CD14-positive monocyte (primary cell): ENCODE data around the gene MTCH2. TPM values are rescaled to one million over a fixed set of nuclear protein-coding genes. Genes with fewer than 3 reads are reported as not detected.

Experiments
- DNase-seq, 3 donors: peaks; one replicate each; pipeline ENCODE4 v3.0.0-alpha.2; 2011 to 2022
- H2AFZ ChIP-seq: 2 replicates; pipeline ENCODE4 v1.6.0; 2012; ENCODE audit warnings: mild to moderate bottlenecking, low read depth, low read length, inconsistent platforms; ENCODE audit not compliant: insufficient read depth, poor library complexity, severe bottlenecking
- H3K27ac ChIP-seq, 2 donors: 1 replicate in 1 of 2; 2 replicates in 1 of 2; pipeline ENCODE4 v1.5.1; 2012 to 2013; ENCODE audit warnings: low read length in 2 of 2, control low read depth in 1 of 2, inconsistent platforms in 1 of 2, low read depth in 1 of 2, mild to moderate bottlenecking in 1 of 2
- H3K27me3 ChIP-seq, 2 donors: one replicate each; pipeline versions ENCODE4 v1.6.0 to v1.6.1; 2011 to 2013; ENCODE audit warnings: low read length in 2 of 2; ENCODE audit not compliant: control insufficient read depth in 2 of 2, insufficient read depth in 2 of 2
- H3K36me3 ChIP-seq, 2 donors: replicated peaks in 1 of 2; 1 replicate in 1 of 2; 2 replicates in 1 of 2; pipeline versions ENCODE4 v1.5.1 to v1.6.1; 2012 to 2013; ENCODE audit warnings: low read length in 2 of 2, control low read depth in 1 of 2, inconsistent platforms in 1 of 2, mild to moderate bottlenecking in 1 of 2; ENCODE audit not compliant: insufficient read depth in 2 of 2, control insufficient read depth in 1 of 2
- H3K4me1 ChIP-seq, 2 donors: 1 replicate in 1 of 2; 2 replicates in 1 of 2; pipeline versions ENCODE4 v1.5.1 to v1.6.1; 2012 to 2013; ENCODE audit warnings: low read length in 2 of 2, control low read depth in 1 of 2, inconsistent platforms in 1 of 2, mild to moderate bottlenecking in 1 of 2, moderate library complexity in 1 of 2; ENCODE audit not compliant: insufficient read depth in 2 of 2, control insufficient read depth in 1 of 2
- H3K4me2 ChIP-seq: replicated peaks from 2 replicates; pipeline ENCODE3; 2012; ENCODE audit warnings: low read length, moderate library complexity, mild to moderate bottlenecking; ENCODE audit not compliant: poor library complexity, severe bottlenecking; ENCODE audit errors: extremely low read depth
- H3K4me3 ChIP-seq, 3 experiments: fragments of 200-600 bp in 1 of 3; sonication (generic) in 1 of 3; replicated peaks in 1 of 3; 1 replicate in 2 of 3; 2 replicates in 1 of 3; pipeline ENCODE4 v1.5.1; 2011 to 2013; ENCODE audit warnings: low read length in 3 of 3, mild to moderate bottlenecking in 3 of 3, control low read depth in 2 of 3, low read depth in 2 of 3, inconsistent platforms in 1 of 3, moderate library complexity in 1 of 3
- H3K79me2 ChIP-seq: 2 replicates; pipeline ENCODE4 v1.6.0; 2012; ENCODE audit warnings: mild to moderate bottlenecking, control low read depth, inconsistent platforms, low read length, moderate library complexity; ENCODE audit not compliant: insufficient read depth
- H3K9ac ChIP-seq: 2 replicates; pipeline ENCODE4 v1.6.0; 2017; ENCODE audit warnings: low read length, mild to moderate bottlenecking; ENCODE audit not compliant: insufficient read depth, poor library complexity, severe bottlenecking
- H3K9me3 ChIP-seq, 2 donors: replicated peaks in 1 of 2; 1 replicate in 1 of 2; 2 replicates in 1 of 2; pipeline versions ENCODE4 v1.5.1 to v1.6.1; 2012 to 2013; ENCODE audit warnings: low read length in 2 of 2, control low read depth in 1 of 2; ENCODE audit not compliant: control insufficient read depth in 1 of 2, insufficient read depth in 1 of 2
- H4K20me1 ChIP-seq: 2 replicates; pipeline ENCODE4 v1.6.0; 2012; ENCODE audit warnings: mild to moderate bottlenecking, low read length, control low read depth, moderate library complexity; ENCODE audit not compliant: insufficient read depth
- H3K27ac Mint-ChIP-seq, 7 donors: one replicate each; pipeline ENCODE4 v1.8.0; 2020; ENCODE audit warnings: mild to moderate bottlenecking in 7 of 7, mixed read lengths in 7 of 7, moderate library complexity in 6 of 7, inconsistent platforms in 2 of 7
- H3K27me3 Mint-ChIP-seq, 3 donors: one replicate each; pipeline ENCODE4 v1.8.0; 2021 to 2022; ENCODE audit warnings: low read depth in 3 of 3, mild to moderate bottlenecking in 3 of 3, mixed read lengths in 3 of 3, moderate library complexity in 3 of 3, inconsistent platforms in 1 of 3
- H3K36me3 Mint-ChIP-seq, 2 donors: one replicate each; pipeline ENCODE4 v1.8.0; 2020; ENCODE audit warnings: mixed read lengths in 2 of 2, inconsistent platforms in 1 of 2, mild to moderate bottlenecking in 1 of 2
- H3K4me1 Mint-ChIP-seq: one replicate; pipeline ENCODE4 v1.8.0; 2020; ENCODE audit warnings: mild to moderate bottlenecking, mixed read lengths
- H3K4me3 Mint-ChIP-seq, 2 donors: one replicate each; pipeline ENCODE4 v1.8.0; 2020; ENCODE audit warnings: mild to moderate bottlenecking in 2 of 2, mixed read lengths in 2 of 2, moderate library complexity in 1 of 2
- H3K9me3 Mint-ChIP-seq, 7 donors: one replicate each; pipeline ENCODE4 v1.8.0; 2020 to 2022; ENCODE audit warnings: mixed read lengths in 7 of 7, mild to moderate bottlenecking in 6 of 7, moderate library complexity in 6 of 7, inconsistent platforms in 2 of 7
- CTCF ChIP-seq: fragments of 200-600 bp; IDR thresholded peaks from one replicate; pipeline ENCODE4 v1.8.0; 2022; ENCODE audit warnings: antibody characterized with exemption, mild to moderate bottlenecking
- WGBS: methylation state at CpG from one replicate; pipeline ENCODE4 v1.1.5; 2013; ENCODE audit warnings: missing lambda C conversion rate; ENCODE audit not compliant: insufficient coverage; 5-methylcytosine and 5-hydroxymethylcytosine counted together
- intact Hi-C, 2 donors: fragments of 100-400 bp; cut with micrococcal nuclease; formaldehyde crosslinking; loops; one replicate each; pipeline versions ENCODE4 v1.15.0 to v1.15.1; 2023
- polyA plus RNA-seq, 3 donors: library from polyadenylated mRNA; depleted of rRNA in 1 of 3; unstranded in 2 of 3; stranded (reverse) in 1 of 3; fragments of 300-500 nt in 2 of 3; fragments of >200 nt in 1 of 3; fragmentation: Illumina TruSeq in 2 of 3; gene quantifications; 1 replicate in 2 of 3; 2 replicates in 1 of 3; pipeline ENCODE4 v1.2.3, GENCODE V29; 2012 to 2021

The MTCH2 gene
- polyA plus RNA-seq, 3 donors: 31.7 to 116 (median 98.0) TPM

- no peak overlapping the region for H3K4me3 Mint-ChIP-seq
- no peaks in the 10 kb centered on the region for H3K9me3 ChIP-seq
- H3K27me3 ChIP-seq: no peaks in the 10 kb centered on the region
- no CpG with 5 or more reads among the region's 2 CpGs for WGBS
- H3K36me3 Mint-ChIP-seq: no peaks in the 10 kb centered on the region
- no peak overlapping the region for H3K9ac ChIP-seq
- no peak overlapping the region for H2AFZ ChIP-seq
- H3K36me3 ChIP-seq: no peaks in the 10 kb centered on the region
- no peak overlapping the region for H3K4me3 ChIP-seq
- TF ChIP-seq CTCF: no peak
- H3K27ac ChIP-seq: no peak overlapping the region
- no peaks in the 10 kb centered on the region for H4K20me1 ChIP-seq
- intact Hi-C loops: no loop called here
- H3K27ac Mint-ChIP-seq: no peak overlapping the region
- H3K4me2 ChIP-seq: no peak overlapping the region
- no peaks in the 10 kb centered on the region for H3K79me2 ChIP-seq
- H3K4me1 ChIP-seq: peaks cover 0 to 2% of the 10 kb centered on the region in 2 donors
- no peak for DNase-seq
- peaks cover 0 to 4% (median 1%) of the 10 kb centered on the region in 7 donors for H3K9me3 Mint-ChIP-seq
- H3K4me1 Mint-ChIP-seq: peaks cover 9% of the 10 kb centered on the region
- H3K27me3 Mint-ChIP-seq: no peaks in the 10 kb centered on the region
Observed at GRCh38 chr11:47691979-47692378, 49.6 kb upstream of the MTCH2 start.

GRCh38 chr11:47689480-47689879, 47.1 kb upstream of the MTCH2 start:
- intact Hi-C loops: no loop called here
- Histone ChIP-seq H3K36me3 (no peaks in the 10 kb centered on the region), H3K9ac (no peak overlapping the region), H3K79me2 (no peaks in the 10 kb centered on the region), H3K27me3 (no peaks in the 10 kb centered on the region), H3K4me2 (no peak overlapping the region), H2AFZ (no peak overlapping the region), H4K20me1 (no peaks in the 10 kb centered on the region), H3K4me1 (peaks cover 0 to 2% of the 10 kb centered on the region in 2 donors), H3K9me3 (no peaks in the 10 kb centered on the region), H3K4me3 (no peak overlapping the region), H3K27ac (no peak overlapping the region)
- 100% methylated on average over 3 of the region's 5 CpGs for WGBS
- Mint-ChIP-seq H3K36me3 (no peaks in the 10 kb centered on the region), H3K4me1 (peaks cover 9% of the 10 kb centered on the region), H3K27ac (no peak overlapping the region), H3K4me3 (no peak overlapping the region), H3K27me3 (no peaks in the 10 kb centered on the region), H3K9me3 (peaks cover 0 to 4% (median 1%) of the 10 kb centered on the region in 7 donors)
- TF ChIP-seq CTCF: no peak
- no peak for DNase-seq
